KBM-7 (cell line): ENCODE data around the gene LRP1.

ENCODE experiments used
- DNase-seq: peaks from one replicate; pipeline ENCODE4 v3.0.0-alpha.2; 2015
- in situ Hi-C: fragments of 300-500 bp; cut with MboI; formaldehyde crosslinking; loops from 2 replicates; pipeline ENCODE4 v1.14.3; 2020; ENCODE audit warnings: low sequenced_read_pairs, low pct_unique_long_range_greater_than_20kb, mixed read lengths

LRP1 gene

DNA sequence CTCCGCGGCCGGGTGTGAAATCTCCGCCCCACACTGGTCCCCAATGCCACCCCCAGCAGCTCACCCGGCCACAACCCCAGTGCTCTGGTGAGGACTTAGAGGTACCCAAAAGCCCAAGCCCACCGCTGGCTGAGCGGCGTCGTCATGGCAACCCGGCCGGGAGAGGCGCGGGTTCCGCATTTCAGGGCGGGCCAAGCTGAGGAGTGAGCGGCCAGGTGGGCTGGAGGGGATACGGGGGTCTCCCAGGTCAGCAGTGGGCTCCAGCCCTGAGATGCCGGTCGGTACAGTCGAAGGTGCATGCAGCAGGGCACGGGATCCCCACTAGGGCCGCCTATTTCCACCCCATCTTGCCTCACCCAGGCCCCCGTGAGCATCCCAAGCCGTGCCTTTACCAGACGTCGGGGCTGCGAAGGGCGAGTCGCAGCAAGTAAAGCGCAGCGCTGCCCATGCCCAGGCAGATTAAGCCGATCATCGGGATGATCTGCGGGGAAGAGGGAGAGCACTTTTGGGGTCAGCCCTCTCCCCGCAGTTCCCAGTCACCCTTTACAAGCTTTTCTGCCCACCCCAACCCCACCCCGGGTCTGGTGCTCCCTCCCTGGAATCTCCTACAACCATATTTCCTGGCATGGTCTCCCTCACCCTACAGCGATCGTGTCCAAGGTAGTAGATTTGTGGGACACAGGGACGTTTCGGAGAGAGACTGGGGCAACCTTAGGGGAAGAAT, 108.1 kb downstream of the LRP1 start:
- in situ Hi-C loops = no loop called here
- DNase-seq = no peak

GRCh38 chr12:57236925-57237595, 108.8 kb downstream of the LRP1 start:
- no peak for DNase-seq
- in situ Hi-C loops = no loop called here

DNA sequence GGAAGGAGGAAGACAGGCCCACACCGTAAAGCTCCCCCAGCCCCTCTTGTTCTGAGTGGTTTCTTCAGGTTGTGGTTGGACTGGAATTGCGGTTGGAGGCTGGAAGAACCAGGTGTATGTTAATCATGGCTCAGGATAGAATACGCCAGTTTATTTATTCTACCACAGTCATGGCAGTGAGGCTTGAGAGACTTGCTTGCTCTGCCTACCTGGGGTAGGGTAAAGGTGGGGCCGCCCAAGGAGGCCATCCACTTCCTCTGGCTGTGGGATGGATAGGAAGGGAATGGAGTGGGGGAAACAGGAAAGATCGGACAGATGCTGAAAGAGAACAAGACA, 109.3 kb downstream of the LRP1 start:
- in situ Hi-C loops = no loop called here
- DNase-seq = no peak

DNA sequence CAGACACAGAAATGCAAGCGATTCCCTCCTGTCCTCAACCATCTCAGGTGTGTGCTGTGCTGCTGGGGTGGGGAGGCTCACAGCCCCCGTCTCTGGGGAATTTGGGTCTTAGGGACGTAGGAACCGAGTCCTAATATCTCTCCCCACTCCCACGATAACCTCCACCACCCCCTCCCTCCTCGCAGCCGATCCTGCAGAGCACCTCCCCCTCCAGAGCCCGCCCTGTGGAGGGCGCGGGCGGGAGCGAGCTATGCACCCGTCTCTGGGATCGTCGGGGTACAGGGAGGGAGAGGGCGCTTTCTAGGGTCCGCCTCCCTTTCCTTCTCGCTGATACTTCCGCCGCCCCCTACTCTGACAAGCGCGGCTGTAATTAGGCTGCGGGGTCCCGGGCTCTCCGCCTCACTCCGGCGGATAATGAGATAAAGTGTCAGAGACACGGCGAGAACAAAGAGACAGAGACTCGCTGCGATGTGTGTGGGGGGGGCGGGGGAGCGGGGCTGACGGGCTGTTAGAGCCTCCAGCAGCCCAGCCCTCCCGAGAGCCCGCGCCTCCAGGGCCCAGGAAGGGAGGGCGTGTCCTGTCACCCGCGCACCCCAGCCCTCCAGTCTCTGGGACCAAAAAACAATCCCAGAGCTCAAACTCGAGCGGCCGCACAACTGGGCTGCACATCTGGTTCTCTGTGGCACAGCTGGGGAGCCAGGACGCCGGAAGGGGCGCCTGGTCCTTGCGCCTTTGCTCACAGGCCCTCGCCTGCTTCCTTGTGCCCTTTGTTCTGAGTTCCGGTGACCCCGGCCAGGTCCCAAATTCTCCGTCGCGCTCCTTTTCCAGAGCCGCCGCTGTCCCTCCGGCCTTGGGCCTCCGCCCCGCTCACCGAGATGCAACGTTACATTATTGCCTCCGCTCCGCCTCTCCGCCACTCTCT, 109.9 kb downstream of the LRP1 start:
- in situ Hi-C loops = no loop called here
- no peak for DNase-seq

DNA sequence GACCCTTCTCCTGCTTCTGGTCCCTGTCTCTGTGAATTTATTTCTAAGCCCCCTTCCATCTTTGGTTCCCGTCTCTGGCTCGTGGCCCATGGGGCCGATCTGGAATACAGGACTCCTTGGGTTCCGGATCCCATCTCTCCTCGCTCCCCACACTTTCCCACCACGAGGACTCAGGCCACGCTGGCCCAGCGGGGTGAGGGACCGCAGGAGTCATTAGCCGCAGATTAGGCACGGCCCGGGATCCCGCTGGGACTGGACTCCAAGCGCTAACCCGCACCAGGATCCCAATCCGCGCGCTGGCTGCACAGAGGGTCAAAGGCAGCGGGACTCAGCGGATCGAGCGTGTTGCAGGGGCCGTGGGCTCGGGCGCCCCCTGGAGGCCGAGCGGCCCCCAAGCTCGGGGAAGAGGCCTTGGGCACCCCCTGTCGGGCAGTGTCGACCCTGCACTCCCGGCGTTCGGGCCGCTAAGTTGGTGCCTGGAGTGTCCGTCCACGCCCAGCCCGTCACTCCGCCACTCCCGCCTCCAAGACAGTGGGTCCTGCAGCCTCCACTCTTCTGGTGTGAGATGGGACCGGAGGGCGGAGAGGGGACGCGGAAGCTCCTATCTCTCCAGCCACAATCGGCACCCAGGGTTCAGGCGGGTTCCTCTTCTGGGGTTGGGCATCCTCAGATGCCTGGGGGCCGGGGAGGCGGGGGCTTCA, 110.7 kb downstream of the LRP1 start:
- in situ Hi-C loops = no loop called here
- peak; percentile 95 for DNase-seq

GRCh38 chr12:57239587-57240065, 111.3 kb downstream of the LRP1 start:
- in situ Hi-C loops = no loop called here

DNA sequence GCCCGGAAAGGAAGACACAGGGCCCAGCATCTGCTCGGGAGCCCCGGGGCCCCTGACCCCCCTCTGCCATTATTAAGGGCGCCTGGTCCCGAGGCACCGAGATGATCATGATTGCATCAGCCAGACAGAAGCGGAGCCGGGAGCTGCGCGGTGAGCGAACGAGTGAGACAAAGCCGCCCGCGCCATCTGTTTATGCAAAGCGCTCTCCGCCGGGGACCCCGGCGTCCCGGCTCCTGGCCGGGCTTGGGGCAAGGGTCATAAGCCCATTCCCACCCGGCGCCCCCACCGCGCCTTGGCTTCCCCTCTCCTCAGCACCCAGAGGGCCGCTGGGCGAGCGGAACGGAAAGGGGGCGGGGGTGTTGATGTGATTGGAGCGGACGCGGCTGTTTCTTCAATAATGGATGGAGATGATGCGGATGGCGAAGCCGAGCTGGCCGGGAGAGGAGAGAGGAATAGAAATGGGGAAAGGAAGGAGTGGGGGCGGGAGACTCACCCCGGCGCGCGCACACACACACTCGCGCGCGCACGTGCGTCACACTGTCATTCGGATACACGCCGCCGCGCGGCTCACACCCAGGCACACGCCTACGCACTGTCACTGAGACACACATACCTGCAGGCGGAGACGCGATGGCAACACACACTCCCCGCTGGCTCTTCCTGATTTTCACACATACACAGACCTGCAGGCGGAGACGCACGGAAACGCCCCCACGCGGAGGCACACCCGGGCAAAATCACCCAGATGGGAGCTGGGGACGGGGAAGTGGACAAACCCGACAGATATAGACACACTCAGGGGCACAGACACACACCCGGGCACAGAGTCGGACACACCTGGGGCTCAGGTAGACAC, 112.0 kb downstream of the LRP1 start:
- in situ Hi-C loops = no loop called here
- DNase-seq = peak; percentile 79

More at GRCh38 chr12:57239587-57240065, 111.3 kb downstream of the LRP1 start:
- no peak for DNase-seq

- in situ Hi-C loops = no loop called here
- DNase-seq = no peak
These were observed 112.7 kb downstream of the LRP1 start for GRCh38 chr12:57240926-57241401.

- no peak for DNase-seq
- in situ Hi-C loops = no loop called here
These were observed 113.4 kb downstream of the LRP1 start for GRCh38 chr12:57241402-57242310.

- in situ Hi-C loops = no loop called here
- DNase-seq = no peak
These were observed 114.0 kb downstream of the LRP1 start for GRCh38 chr12:57242329-57242690.

DNA sequence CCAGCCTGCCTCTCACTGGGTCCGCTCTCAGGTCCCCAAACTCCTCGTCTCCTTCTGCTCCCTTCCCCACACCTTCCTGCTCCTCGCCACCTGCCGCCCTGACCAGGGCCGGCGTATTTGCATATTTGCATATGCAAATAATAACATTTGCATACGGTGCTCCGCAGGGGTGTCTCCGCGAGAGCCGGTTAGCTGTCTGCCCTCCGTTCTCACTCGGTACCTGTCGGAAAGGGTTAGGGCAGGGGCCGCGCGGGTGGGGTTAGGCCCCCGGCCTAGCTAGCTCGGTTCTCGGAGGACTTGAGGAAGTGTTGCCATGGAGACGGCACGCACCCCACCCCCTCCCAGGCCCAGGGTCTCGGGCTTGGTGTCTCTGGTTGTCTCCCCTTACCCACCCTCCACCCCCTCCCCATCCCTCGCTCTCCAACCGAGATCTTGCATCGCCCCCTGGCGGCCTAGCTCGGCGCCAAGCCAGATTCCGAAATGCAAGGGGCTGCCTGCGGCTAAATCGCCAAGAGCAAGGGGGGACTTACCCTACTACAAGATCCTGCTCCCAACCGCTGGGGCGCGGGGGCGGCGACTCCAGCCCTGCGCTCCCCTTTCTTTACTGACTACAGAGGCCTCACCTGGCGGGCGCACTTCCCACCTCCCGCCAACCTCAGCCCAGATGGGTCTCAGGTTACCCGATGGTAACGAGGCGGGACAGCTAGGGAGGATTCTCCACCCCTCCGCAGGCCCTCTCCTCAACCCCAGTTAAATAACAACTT, 114.6 kb downstream of the LRP1 start:
- DNase-seq = no peak
- in situ Hi-C loops = no loop called here

- in situ Hi-C loops = no loop called here
- peak; percentile 82 for DNase-seq
These were observed 115.4 kb downstream of the LRP1 start for GRCh38 chr12:57243521-57244311.

DNA sequence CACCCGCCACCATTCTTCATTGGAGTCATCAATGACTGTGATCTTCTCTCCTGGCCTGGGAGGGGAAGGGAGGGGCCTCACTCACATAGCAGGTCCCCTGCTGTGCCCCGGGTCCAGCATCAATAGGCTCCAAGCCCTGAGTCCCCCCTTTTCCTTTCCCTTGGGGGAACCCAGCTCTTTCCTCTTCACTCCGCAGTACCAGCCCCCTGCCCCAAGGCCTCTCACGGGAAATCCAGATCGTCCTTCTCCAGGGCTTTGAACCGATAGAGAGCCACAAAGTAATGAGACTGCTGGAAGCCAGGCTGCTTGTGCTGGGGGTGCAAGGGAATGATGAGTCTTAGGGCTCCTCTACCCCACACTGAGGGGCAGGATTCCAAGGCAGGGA, 116.0 kb downstream of the LRP1 start:
- in situ Hi-C loops = no loop called here

GRCh38 chr12:57247041-57247440, 118.8 kb downstream of the LRP1 start:
- in situ Hi-C loops = no loop called here
- no peak for DNase-seq

More for the DNA sequence above, 116.0 kb downstream of the LRP1 start:
- no peak for DNase-seq

GRCh38 chr12:57248934-57249742, 120.9 kb downstream of the LRP1 start:
- DNase-seq = peak; percentile 86

More at GRCh38 chr12:57248934-57249742, 120.9 kb downstream of the LRP1 start:
- in situ Hi-C loops = no loop called here
